DND-41 (cell line): Measurements from ENCODE around the gene FOLR2.
"Not testable (repeated sequence)": the region's sequence is repeated elsewhere in the genome, so short reads cannot be mapped to it uniquely, and the experiment has no call there.

Experiments
- ATAC-seq: fragments of 200-7000 bp; cut with Tn5 transposase; 3 replicates; pipeline ENCODE4 v1.9.1; 2021; ENCODE audit warnings: low read depth; ENCODE audit not compliant: insufficient read depth
- DNase-seq: peaks from one replicate; pipeline ENCODE4 v3.0.0-alpha.2; 2020
- H2AFZ ChIP-seq: 2 replicates; pipeline ENCODE4 v1.6.0; 2012; ENCODE audit warnings: low read depth, low read length
- H3K27ac ChIP-seq: 2 replicates; pipeline ENCODE4 v1.5.1; 2012; ENCODE audit warnings: low read length, inconsistent platforms
- H3K27me3 ChIP-seq: fragments of 200-600 bp; sonication (generic); 2 replicates; pipeline ENCODE4 v1.6.0; 2012; ENCODE audit warnings: low read length, mild to moderate bottlenecking, inconsistent platforms; ENCODE audit not compliant: insufficient read depth, poor library complexity
- H3K36me3 ChIP-seq: 2 replicates; pipeline ENCODE4 v1.5.1; 2012; ENCODE audit warnings: low read length, inconsistent platforms; ENCODE audit not compliant: insufficient read depth
- H3K4me1 ChIP-seq: 2 replicates; pipeline ENCODE4 v1.5.1; 2012; ENCODE audit warnings: mild to moderate bottlenecking, low read length; ENCODE audit not compliant: insufficient read depth
- H3K4me2 ChIP-seq: 2 replicates; pipeline ENCODE4 v1.6.0; 2012; ENCODE audit warnings: mild to moderate bottlenecking, moderate library complexity, low read length, inconsistent platforms; ENCODE audit not compliant: insufficient read depth
- H3K4me3 ChIP-seq, 2 experiments: fragments of 200-600 bp in 1 of 2; shearing (Covaris generic) in 1 of 2; 2 replicates each; pipeline ENCODE4 v1.5.1; 2012 to 2016; ENCODE audit warnings: inconsistent platforms in 2 of 2, low read length in 2 of 2, mild to moderate bottlenecking in 2 of 2, low read depth in 1 of 2, moderate library complexity in 1 of 2
- H3K79me2 ChIP-seq: 2 replicates; pipeline ENCODE4 v1.6.0; 2012; ENCODE audit warnings: low read length, inconsistent platforms; ENCODE audit not compliant: insufficient read depth
- H3K9ac ChIP-seq: 2 replicates; pipeline ENCODE4 v1.6.0; 2012; ENCODE audit warnings: low read depth, mild to moderate bottlenecking, inconsistent platforms, low read length, moderate library complexity
- H3K9me3 ChIP-seq: 2 replicates; pipeline ENCODE4 v1.5.1; 2012; ENCODE audit warnings: low read length, moderate library complexity, mild to moderate bottlenecking, inconsistent platforms; ENCODE audit not compliant: insufficient read depth, severe bottlenecking
- H4K20me1 ChIP-seq: 2 replicates; pipeline ENCODE4 v1.6.0; 2012; ENCODE audit warnings: low read length; ENCODE audit not compliant: insufficient read depth
- CTCF ChIP-seq: IDR thresholded peaks from 2 replicates; pipeline ENCODE4 v1.5.1; 2012; ENCODE audit warnings: borderline replicate concordance, low read length, moderate library complexity, mild to moderate bottlenecking; ENCODE audit not compliant: poor library complexity, severe bottlenecking; ENCODE audit errors: extremely low read depth
- EZH2 ChIP-seq: IDR thresholded peaks from 3 replicates; pipeline ENCODE4 v1.6.1; 2012; ENCODE audit warnings: borderline replicate concordance, low read depth, mild to moderate bottlenecking, moderate library complexity, low read length, inconsistent platforms; ENCODE audit not compliant: severe bottlenecking

FOLR2 gene

GRCh38 chr11:72202571-72202970, 14.0 kb upstream of the FOLR2 start:
- TF ChIP-seq EZH2 (no peak), CTCF (no peak)
- Histone ChIP-seq H2AFZ (no peak overlapping the region), H3K36me3 (no peaks in the 10 kb centered on the region), H3K27ac (no peak overlapping the region), H3K4me1 (no peaks in the 10 kb centered on the region), H3K4me3 (no peak overlapping the region), H3K27me3 (no peaks in the 10 kb centered on the region), H3K9ac (no peak overlapping the region), H3K4me2 (no peak overlapping the region), H3K79me2 (no peaks in the 10 kb centered on the region), H4K20me1 (no peaks in the 10 kb centered on the region), H3K9me3 (no peaks in the 10 kb centered on the region)
- DNase-seq (no peak), ATAC-seq (no peak)

GRCh38 chr11:72203163-72203562, 13.4 kb upstream of the FOLR2 start:
- Histone ChIP-seq H3K27ac (no peak overlapping the region), H2AFZ (no peak overlapping the region), H3K27me3 (no peaks in the 10 kb centered on the region), H3K79me2 (no peaks in the 10 kb centered on the region), H3K9me3 (no peaks in the 10 kb centered on the region), H3K36me3 (no peaks in the 10 kb centered on the region), H3K4me1 (no peaks in the 10 kb centered on the region), H3K4me3 (no peak overlapping the region), H3K4me2 (no peak overlapping the region), H3K9ac (no peak overlapping the region), H4K20me1 (no peaks in the 10 kb centered on the region)
- no peak for TF ChIP-seq CTCF
- no peak for TF ChIP-seq EZH2
- no peak for DNase-seq
- ATAC-seq, result no peak

GRCh38 chr11:72204886-72205285, 11.7 kb upstream of the FOLR2 start:
- H3K4me1 ChIP-seq, result no peaks in the 10 kb centered on the region
- DNase-seq (no peak), ATAC-seq (no peak)
- no peak for TF ChIP-seq EZH2
- TF ChIP-seq CTCF, result no peak
- no peaks in the 10 kb centered on the region for H3K79me2 ChIP-seq
- H3K4me2 ChIP-seq, result no peak overlapping the region
- H4K20me1 ChIP-seq, result no peaks in the 10 kb centered on the region
- peaks cover 4% of the 10 kb centered on the region for H3K9me3 ChIP-seq
- H3K36me3 ChIP-seq, result no peaks in the 10 kb centered on the region
- H3K9ac ChIP-seq, result no peak overlapping the region
- H3K4me3 ChIP-seq, result no peak overlapping the region
- no peaks in the 10 kb centered on the region for H3K27me3 ChIP-seq
- no peak overlapping the region for H2AFZ ChIP-seq
- no peak overlapping the region for H3K27ac ChIP-seq

DNA sequence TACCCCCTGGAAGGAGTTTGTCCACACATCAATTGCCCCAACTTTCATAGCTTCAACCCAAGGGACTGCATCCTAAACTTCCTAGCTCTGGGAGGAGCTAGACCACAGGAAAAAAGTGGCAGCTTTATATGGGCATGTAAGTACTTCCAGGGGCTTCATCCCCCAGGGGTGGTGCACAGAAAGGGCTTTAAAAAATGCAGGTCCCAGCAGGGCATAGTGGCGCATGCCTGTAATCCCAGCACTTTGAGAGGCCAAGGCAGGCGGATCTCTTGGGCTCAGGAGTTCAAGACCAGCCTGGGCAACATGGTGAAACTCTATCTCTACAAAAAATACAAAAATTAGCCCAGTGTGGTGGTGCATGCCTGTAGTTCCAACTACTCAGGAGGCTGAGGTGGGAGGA, 9.8 kb upstream of the FOLR2 start:
- not testable (repeated sequence) for H3K4me3 ChIP-seq, ATAC-seq, H3K4me2 ChIP-seq, H3K27me3 ChIP-seq, H3K9me3 ChIP-seq, DNase-seq, H3K9ac ChIP-seq, H4K20me1 ChIP-seq, H3K4me1 ChIP-seq, H3K27ac ChIP-seq, H2AFZ ChIP-seq, H3K79me2 ChIP-seq, H3K36me3 ChIP-seq
